ENCODE data around the gene LTK. TPM values are rescaled to one million over a fixed set of nuclear protein-coding genes. Genes with fewer than 3 reads are reported as not detected.

LTK gene
- total RNA-seq, 1 experiment from 2014 or later = not detected

DNA sequence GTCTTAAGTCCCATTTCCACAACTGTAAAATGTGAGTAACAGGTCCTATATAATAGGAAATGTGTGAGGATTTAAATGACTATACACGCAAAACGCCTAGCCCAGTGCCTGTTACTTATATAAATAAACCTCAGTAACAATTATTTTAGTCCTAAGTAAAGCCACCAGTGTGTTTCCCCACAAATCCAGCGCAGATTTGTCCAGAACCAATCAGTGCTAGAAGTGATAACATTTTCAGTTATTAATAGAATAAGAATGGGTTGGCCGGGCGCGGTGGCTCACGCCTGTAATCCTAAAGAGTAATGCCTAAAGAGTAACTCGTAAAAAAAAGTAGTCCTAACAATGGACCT lies 29.9 kb upstream of the LTK start:
- Histone ChIP-seq H3K27ac (ENCODE audit: low read length) (peak overlapping the region; percentile 93), H3K4me3 (ENCODE audit: low read depth in 2 of 2, low read length in 2 of 2) (peak overlapping the region; percentile 92 to 99), H3K36me3 (ENCODE audit: control insufficient read depth, insufficient read depth, low read length) (peaks cover 5% of the 10 kb centered on the region; the same call in 1 of the 2 replicates), H3K4me1 (ENCODE audit: control insufficient read depth, insufficient read depth, low read length) (peaks cover 12% of the 10 kb centered on the region), H3K27me3 (ENCODE audit: control insufficient read depth, insufficient read depth, low read length) (no peaks in the 10 kb centered on the region), H3K9me3 (ENCODE audit: control insufficient read depth, insufficient read depth, low read depth, low read length) (no peaks in the 10 kb centered on the region)
- BruUV-seq (replicated peaks) = no TSS peak
- in situ Hi-C loops (cut with HindIII; ENCODE audit: low pct_unique_long_range_greater_than_20kb, low sequenced_read_pairs) (no loop called here), intact Hi-C loops (cut with micrococcal nuclease; ENCODE audit: unreplicated experiment) (no loop called here)
- DNase-seq (ENCODE audit: low read depth, low spot score) (no peak), ATAC-seq (no peak)
- ChIA-PET POLR2A (no interaction called here), CTCF (interaction anchor here (0.6 kb wide), 1 partner anchor 9 kb away, joined by 3 read pairs; no protein-coding TSS in a partner anchor)
- TF ChIP-seq SIN3A (IDR thresholded peaks at IDR 0.05; ENCODE audit: borderline replicate concordance, insufficient read depth, low read depth, low read length) (no peak), POLR2AphosphoS5 (IDR thresholded peaks at IDR 0.05; ENCODE audit: low read depth, low read length) (no peak), REST (IDR thresholded peaks at IDR 0.05; ENCODE audit: insufficient read depth in 1 of 2, low read depth in 2 of 2, low read length in 1 of 2) (no peak), TCF7L2 (IDR thresholded peaks at IDR 0.05; ENCODE audit: low read depth, low read length) (no peak)
- TF ChIP-seq, protein P1, sequence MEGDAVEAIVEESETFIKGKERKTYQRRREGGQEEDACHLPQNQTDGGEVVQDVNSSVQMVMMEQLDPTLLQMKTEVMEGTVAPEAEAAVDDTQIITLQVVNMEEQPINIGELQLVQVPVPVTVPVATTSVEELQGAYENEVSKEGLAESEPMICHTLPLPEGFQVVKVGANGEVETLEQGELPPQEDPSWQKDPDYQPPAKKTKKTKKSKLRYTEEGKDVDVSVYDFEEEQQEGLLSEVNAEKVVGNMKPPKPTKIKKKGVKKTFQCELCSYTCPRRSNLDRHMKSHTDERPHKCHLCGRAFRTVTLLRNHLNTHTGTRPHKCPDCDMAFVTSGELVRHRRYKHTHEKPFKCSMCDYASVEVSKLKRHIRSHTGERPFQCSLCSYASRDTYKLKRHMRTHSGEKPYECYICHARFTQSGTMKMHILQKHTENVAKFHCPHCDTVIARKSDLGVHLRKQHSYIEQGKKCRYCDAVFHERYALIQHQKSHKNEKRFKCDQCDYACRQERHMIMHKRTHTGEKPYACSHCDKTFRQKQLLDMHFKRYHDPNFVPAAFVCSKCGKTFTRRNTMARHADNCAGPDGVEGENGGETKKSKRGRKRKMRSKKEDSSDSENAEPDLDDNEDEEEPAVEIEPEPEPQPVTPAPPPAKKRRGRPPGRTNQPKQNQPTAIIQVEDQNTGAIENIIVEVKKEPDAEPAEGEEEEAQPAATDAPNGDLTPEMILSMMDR (IDR thresholded peaks at IDR 0.05) = no peak

GRCh38 chr15:41536866-41537265 lies 23.2 kb upstream of the LTK start:
- DNase-seq (ENCODE audit: low read depth, low spot score) (no peak), ATAC-seq (no peak)
- TF ChIP-seq SIN3A (IDR thresholded peaks at IDR 0.05; ENCODE audit: borderline replicate concordance, insufficient read depth, low read depth, low read length) (no peak), TCF7L2 (IDR thresholded peaks at IDR 0.05; ENCODE audit: low read depth, low read length) (no peak), REST (IDR thresholded peaks at IDR 0.05; ENCODE audit: insufficient read depth in 1 of 2, low read depth in 2 of 2, low read length in 1 of 2) (no peak), POLR2AphosphoS5 (IDR thresholded peaks at IDR 0.05; ENCODE audit: low read depth, low read length) (no peak)
- TF ChIP-seq, protein P1 (IDR thresholded peaks at IDR 0.05) = no peak
- Histone ChIP-seq H3K27ac (ENCODE audit: low read length) (no peak overlapping the region), H3K4me3 (ENCODE audit: low read depth in 2 of 2, low read length in 2 of 2) (no peak overlapping the region), H3K36me3 (ENCODE audit: control insufficient read depth, insufficient read depth, low read length) (peaks cover 7% of the 10 kb centered on the region; the same call in 1 of the 2 replicates), H3K4me1 (ENCODE audit: control insufficient read depth, insufficient read depth, low read length) (no peaks in the 10 kb centered on the region), H3K9me3 (ENCODE audit: control insufficient read depth, insufficient read depth, low read depth, low read length) (no peaks in the 10 kb centered on the region), H3K27me3 (ENCODE audit: control insufficient read depth, insufficient read depth, low read length) (no peaks in the 10 kb centered on the region)
- intact Hi-C loops (cut with micrococcal nuclease; ENCODE audit: unreplicated experiment) = no loop called here
- ChIA-PET CTCF (no interaction called here), POLR2A (no interaction called here)
- BruUV-seq (replicated peaks) = no TSS peak
- in situ Hi-C loops (cut with HindIII; ENCODE audit: low pct_unique_long_range_greater_than_20kb, low sequenced_read_pairs) = no loop called here
